OCI-LY7 (cell line): Measurements from ENCODE around the gene TACC3. TPM values are rescaled to one million over a fixed set of nuclear protein-coding genes. Genes with fewer than 3 reads are reported as not detected.

ENCODE experiments used
- Bru-seq: library from RNA; stranded (reverse); fragments of 400-500 nt; gene quantifications from one replicate; lab custom pipeline; 2021; lab: Mats Ljungman, UMichigan
- BruChase-seq, 2 experiments: library from RNA; stranded (reverse); fragments of 400-500 nt; gene quantifications; one replicate each; lab custom pipeline; 2021; lab: Mats Ljungman, UMichigan
- BruUV-seq: library from RNA; stranded (reverse); fragments of 400-500 nt; replicated peaks from 2 replicates; lab custom pipeline; 2021; lab: Mats Ljungman, UMichigan
- CTCF ChIA-PET: fragments of 300-600 bp; sonication (Branson Sonifier 250); formaldehyde crosslinking; loops from one replicate; lab custom pipeline; 2022; ENCODE audit warnings: antibody characterized with exemption; ENCODE audit not compliant: unreplicated experiment; lab: Charles Lee
- POLR2A ChIA-PET: fragments of 300-600 bp; sonication (Branson Sonifier 250); formaldehyde crosslinking; loops from one replicate; lab custom pipeline; 2022; ENCODE audit warnings: antibody characterized with exemption; lab: Charles Lee
- DNase-seq: peaks from one replicate; pipeline ENCODE4 v3.0.0-alpha.2; 2015; ENCODE audit warnings: low spot score
- H2AFZ ChIP-seq: fragments of 200-600 bp; sonication (generic), shearing (Covaris generic); 2 replicates; pipeline ENCODE4 v1.6.1; 2014; ENCODE audit warnings: mild to moderate bottlenecking, antibody characterized with exemption, low read length, moderate library complexity
- H3K27ac ChIP-seq: fragments of 200-600 bp; sonication (generic); 2 replicates; pipeline ENCODE4 v1.5.1; 2014; ENCODE audit warnings: mixed run types, low read depth, mild to moderate bottlenecking, moderate library complexity, low read length, inconsistent platforms; ENCODE audit not compliant: poor library complexity, severe bottlenecking
- H3K36me3 ChIP-seq: fragments of 200-600 bp; sonication (generic); 2 replicates; pipeline ENCODE4 v1.6.1; 2014; ENCODE audit warnings: mild to moderate bottlenecking, antibody characterized with exemption, low read length, moderate library complexity, mixed read lengths; ENCODE audit not compliant: insufficient read depth
- H3K4me1 ChIP-seq: fragments of 200-600 bp; sonication (generic); 2 replicates; pipeline ENCODE4 v1.5.1; 2014; ENCODE audit warnings: mild to moderate bottlenecking, low read length; ENCODE audit not compliant: insufficient read depth, poor library complexity, severe bottlenecking
- H3K4me2 ChIP-seq: fragments of 200-600 bp; sonication (generic); 2 replicates; pipeline ENCODE4 v1.6.1; 2014; ENCODE audit warnings: mild to moderate bottlenecking, low read length
- H3K4me3 ChIP-seq: fragments of 200-600 bp; sonication (generic); 2 replicates; pipeline ENCODE4 v1.5.1; 2014; ENCODE audit warnings: mild to moderate bottlenecking, low read depth, low read length; ENCODE audit not compliant: poor library complexity, severe bottlenecking
- H3K79me2 ChIP-seq: fragments of 200-600 bp; sonication (generic); 2 replicates; pipeline ENCODE4 v1.6.1; 2016; ENCODE audit warnings: low read depth, mild to moderate bottlenecking, low read length, moderate library complexity, mixed read lengths; ENCODE audit not compliant: insufficient read depth
- H3K9me2 ChIP-seq: fragments of 200-600 bp; sonication (generic); 2 replicates; pipeline ENCODE4 v1.6.1; 2016; ENCODE audit warnings: mild to moderate bottlenecking, low read length, mixed read lengths; ENCODE audit not compliant: insufficient read depth
- H3K9me3 ChIP-seq: fragments of 200-600 bp; sonication (generic); 2 replicates; pipeline ENCODE4 v1.6.1; 2014; ENCODE audit warnings: mild to moderate bottlenecking, mixed run types, low read length, mixed read lengths
- H4K20me1 ChIP-seq: fragments of 200-600 bp; sonication (generic); 2 replicates; pipeline ENCODE4 v1.6.1; 2014; ENCODE audit warnings: mild to moderate bottlenecking, antibody characterized with exemption, low read length, moderate library complexity, mixed read lengths; ENCODE audit not compliant: insufficient read depth
- EZH2phosphoT487 ChIP-seq: fragments of 200-600 bp; sonication (generic); IDR thresholded peaks from 2 replicates; pipeline ENCODE4 v1.6.1; 2018; ENCODE audit warnings: low read depth, borderline replicate concordance, mild to moderate bottlenecking, mixed run types, antibody characterized with exemption, low read length, moderate library complexity, mixed read lengths
- intact Hi-C: fragments of 100-400 bp; cut with micrococcal nuclease; formaldehyde crosslinking; loops from one replicate; pipeline ENCODE4 v1.10.0; 2022; ENCODE audit not compliant: unreplicated experiment
- long read RNA-seq: library from polyadenylated mRNA; stranded (forward); transcript quantifications from one replicate; pipeline ENCODE4 v2.0.0, GENCODE V29; 2022
- total RNA-seq, 2 experiments: library from RNA; depleted of rRNA in 1 of 2; stranded (reverse); fragments of >200 nt in 1 of 2; shearing (Covaris generic) in 1 of 2; gene quantifications; 2 replicates each; pipeline ENCODE4 v1.2.3, GENCODE V29; 2014 to 2022
- TF ChIP-seq, protein P1 (sequence below): fragments of 200-600 bp; sonication (generic); conservative IDR thresholded peaks from 2 replicates; pipeline ENCODE4 v1.5.1; 2014; ENCODE audit warnings: mild to moderate bottlenecking, antibody characterized with exemption, low read length, moderate library complexity, mixed read lengths

Gene TACC3
- total RNA-seq (2014; rRNA removed; shearing (Covaris generic)), result 100 and 130 TPM in 2 replicates
- 257 and 272 TPM in 2 replicates for total RNA-seq (2022)
- Bru-seq, nascent RNA, result percentile 88 among the genes with signal in this experiment
- BruChase-seq, experiment 1, labeled RNA remaining after a 6-hour chase, result percentile 95 among the genes with signal in this experiment
- BruChase-seq, experiment 2, labeled RNA remaining after a 2-hour chase, result percentile 94 among the genes with signal in this experiment
- long read RNA-seq, transcript TACC3-201 (16 exons, 2,781 nt), result major isoform, 195 of 351 reads
- long read RNA-seq, partial matches to known transcripts, result 77 of 351 reads
- long read RNA-seq, other reads (novel, unspliced or antisense), result 76 of 351 reads

DNA sequence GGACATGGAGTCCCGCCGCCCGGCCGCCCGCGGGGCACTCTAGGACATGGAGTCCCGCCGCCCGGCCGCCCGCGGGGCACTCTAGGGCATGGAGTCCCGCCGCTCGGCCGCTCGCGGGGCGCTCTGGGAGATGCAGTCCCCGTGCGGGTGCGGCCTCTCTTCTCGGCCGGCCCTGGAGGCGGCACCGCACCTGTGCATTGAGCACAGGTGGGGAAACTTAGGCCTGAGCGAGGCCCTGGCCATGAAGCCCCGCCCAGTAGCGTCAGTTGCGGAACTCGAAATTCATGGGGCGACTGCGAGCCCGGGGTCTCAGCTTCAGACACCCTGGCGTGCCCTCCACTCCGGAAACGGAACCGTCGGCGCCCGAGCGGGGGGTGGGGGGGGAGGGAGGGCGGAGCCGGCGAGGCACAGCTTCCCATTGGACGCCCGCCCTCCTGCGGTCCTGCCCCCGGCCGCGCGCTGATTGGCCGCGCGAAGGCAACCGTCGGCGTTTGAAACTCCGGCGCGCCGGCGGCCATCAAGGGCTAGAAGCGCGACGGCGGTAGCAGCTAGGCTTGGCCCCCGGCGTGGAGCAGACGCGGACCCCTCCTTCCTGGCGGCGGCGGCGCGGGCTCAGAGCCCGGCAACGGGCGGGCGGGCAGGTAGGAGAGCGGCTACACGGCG is at the start of gene TACC3, which contains the start of gene TMEM129:
TACC3 (plus strand) TSS at position 519 of the 663 bp plus-strand sequence. CDS start 1,901 bp downstream, outside the sequence.
TMEM129 (minus strand) TSS at position 321 of the 663 bp plus-strand sequence. CDS start 486 bp downstream, outside the sequence.
- peaks cover 70% of the 10 kb centered on the region for H3K36me3 ChIP-seq
- H3K4me3 ChIP-seq, result peak within 1 kb of the TSS; percentile 94
- no peaks in the 10 kb centered on the region for H3K9me3 ChIP-seq
- peaks cover 75% of the 10 kb centered on the region for H3K4me1 ChIP-seq
- no peaks in the 10 kb centered on the region for H3K9me2 ChIP-seq
- peak within 1 kb of the TSS; percentile 90 for H3K27ac ChIP-seq
- H2AFZ ChIP-seq, result no peak within 1 kb of the TSS
- TF ChIP-seq, protein P1, sequence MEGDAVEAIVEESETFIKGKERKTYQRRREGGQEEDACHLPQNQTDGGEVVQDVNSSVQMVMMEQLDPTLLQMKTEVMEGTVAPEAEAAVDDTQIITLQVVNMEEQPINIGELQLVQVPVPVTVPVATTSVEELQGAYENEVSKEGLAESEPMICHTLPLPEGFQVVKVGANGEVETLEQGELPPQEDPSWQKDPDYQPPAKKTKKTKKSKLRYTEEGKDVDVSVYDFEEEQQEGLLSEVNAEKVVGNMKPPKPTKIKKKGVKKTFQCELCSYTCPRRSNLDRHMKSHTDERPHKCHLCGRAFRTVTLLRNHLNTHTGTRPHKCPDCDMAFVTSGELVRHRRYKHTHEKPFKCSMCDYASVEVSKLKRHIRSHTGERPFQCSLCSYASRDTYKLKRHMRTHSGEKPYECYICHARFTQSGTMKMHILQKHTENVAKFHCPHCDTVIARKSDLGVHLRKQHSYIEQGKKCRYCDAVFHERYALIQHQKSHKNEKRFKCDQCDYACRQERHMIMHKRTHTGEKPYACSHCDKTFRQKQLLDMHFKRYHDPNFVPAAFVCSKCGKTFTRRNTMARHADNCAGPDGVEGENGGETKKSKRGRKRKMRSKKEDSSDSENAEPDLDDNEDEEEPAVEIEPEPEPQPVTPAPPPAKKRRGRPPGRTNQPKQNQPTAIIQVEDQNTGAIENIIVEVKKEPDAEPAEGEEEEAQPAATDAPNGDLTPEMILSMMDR, result no peak
- TF ChIP-seq EZH2phosphoT487, result no peak
- ChIA-PET POLR2A (interaction anchor here (1.9 to 4.2 kb wide), 2 partner anchors 9 to 12 kb away, joined by 10 to 16 read pairs; partner anchors contain the start of gene SLBP), CTCF (interaction anchor here (0.6 kb wide), 1 partner anchor 129 kb away, joined by 4 read pairs; no protein-coding TSS in a partner anchor)
- peak; percentile 98 for DNase-seq
- peaks cover 61% of the 10 kb centered on the region for H3K79me2 ChIP-seq
- H4K20me1 ChIP-seq, result peaks cover 23% of the 10 kb centered on the region
- BruUV-seq, result no TSS peak
- H3K4me2 ChIP-seq, result peak within 1 kb of the TSS; percentile 91
- intact Hi-C loops, result loop anchor here (1.0 to 5.0 kb wide), 3 partner anchors 135 to 521 kb away; partner anchors contain the start of genes HAUS3, LETM1, POLN and UVSSA

DNA sequence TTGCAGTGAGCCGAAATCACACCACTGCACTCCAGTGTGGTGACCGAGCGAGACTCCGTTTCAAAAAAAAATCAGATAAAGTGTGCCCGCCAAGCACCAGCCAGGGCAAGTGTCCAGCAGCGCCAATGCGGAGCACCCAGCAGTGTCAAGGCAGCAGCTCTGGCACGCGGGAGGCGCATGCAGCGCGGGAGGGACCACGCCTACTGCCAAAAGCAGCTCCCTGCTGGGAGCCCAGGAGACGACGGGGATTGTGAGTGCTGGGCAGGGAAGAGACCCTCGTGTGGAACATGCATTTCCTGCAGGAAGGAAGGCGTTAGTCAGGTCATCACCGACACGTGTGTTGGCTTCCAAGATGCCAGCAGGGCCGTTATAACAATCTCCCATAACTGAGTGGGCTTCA is 47.6 kb upstream of the TACC3 start:
- TF ChIP-seq, protein P1, result no peak
- no peak for TF ChIP-seq EZH2phosphoT487

More for the DNA sequence above, 47.6 kb upstream of the TACC3 start:
- no peaks in the 10 kb centered on the region for H3K36me3 ChIP-seq
- no peak for DNase-seq
- H3K4me2 ChIP-seq, result no peak overlapping the region
- H3K4me3 ChIP-seq, result no peak overlapping the region
- H3K9me3 ChIP-seq, result no peaks in the 10 kb centered on the region
- H3K9me2 ChIP-seq, result no peaks in the 10 kb centered on the region
- no peaks in the 10 kb centered on the region for H3K4me1 ChIP-seq
- H2AFZ ChIP-seq, result no peak overlapping the region
- POLR2A ChIA-PET, result no interaction called here
- H3K79me2 ChIP-seq, result no peaks in the 10 kb centered on the region
- no peak overlapping the region for H3K27ac ChIP-seq
- no peaks in the 10 kb centered on the region for H4K20me1 ChIP-seq
- CTCF ChIA-PET, result no interaction called here
- no TSS peak for BruUV-seq
- intact Hi-C loops, result no loop called here
